Amniotic stem cell (primary cell): ENCODE results near the gene DYNC1I1.

Source experiments
- DNase-seq: peaks from one replicate; lab custom pipeline; 2025; lab: John Stamatoyannopoulos, UW

DYNC1I1 gene

DNA sequence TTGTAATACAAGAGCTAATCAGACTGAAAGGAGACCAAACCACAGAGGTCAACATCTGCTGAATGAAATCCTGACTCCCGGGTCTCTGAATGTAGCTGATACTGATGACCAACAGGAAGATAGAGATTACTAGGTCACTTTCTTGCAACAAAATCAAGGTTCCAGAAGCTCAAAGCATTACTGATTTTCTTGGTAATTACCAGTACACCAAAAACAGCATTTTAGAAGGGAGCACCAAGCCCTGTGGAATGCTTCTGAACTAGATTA lies 371.8 kb downstream of the DYNC1I1 start:
- no peak for DNase-seq
